Measurements from ENCODE around the gene RCOR1. TPM values are rescaled to one million over a fixed set of nuclear protein-coding genes. Genes with fewer than 3 reads are reported as not detected.

RCOR1 gene
- polyA plus RNA-seq, 1 donor (not counting 4 experiments of a cell fraction or from before 2014, with no cell fraction given): 27.0 TPM

DNA sequence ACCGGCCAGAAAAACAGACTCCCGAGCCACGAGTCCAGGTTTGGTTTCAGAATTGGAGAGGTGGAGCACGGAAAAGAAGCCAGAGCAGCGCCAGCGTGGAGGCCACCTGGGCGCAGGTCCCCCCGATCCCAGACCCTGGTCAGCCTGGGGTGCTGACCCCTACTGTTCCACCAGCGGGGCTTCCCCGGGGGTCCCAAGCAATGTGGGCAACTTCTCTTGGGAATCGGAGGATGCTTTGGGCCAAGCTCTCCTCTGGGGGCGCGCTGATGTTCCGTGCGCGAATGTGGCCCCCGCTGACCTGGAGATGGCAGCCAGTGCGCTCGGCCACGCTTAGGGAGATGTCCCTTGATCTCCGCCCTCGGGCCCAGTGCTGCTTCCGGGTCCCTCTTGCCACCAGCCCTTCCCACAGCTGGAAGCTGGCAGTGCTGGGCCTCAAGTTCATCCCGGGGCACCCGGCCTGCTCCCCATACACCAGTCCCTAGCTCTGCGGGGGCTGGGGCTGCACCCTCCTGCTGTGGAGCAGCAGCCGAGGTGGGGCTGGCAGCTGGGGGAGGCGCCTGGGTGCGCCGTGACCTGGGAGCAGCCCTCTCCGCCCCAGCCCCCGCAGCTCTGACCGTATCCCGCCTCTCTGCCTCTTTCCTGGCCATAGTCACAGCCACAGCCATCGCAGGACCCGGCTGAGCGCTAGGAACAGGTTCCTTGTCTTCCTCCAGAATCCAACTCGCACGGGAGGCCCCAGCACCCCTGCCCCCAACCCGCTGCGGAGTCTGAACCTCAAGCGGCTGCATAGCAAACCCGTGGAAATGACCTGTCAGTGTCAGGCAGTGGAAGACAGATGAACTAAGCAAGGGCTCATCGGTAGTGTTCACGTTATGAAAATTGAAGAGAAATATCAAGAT lies 91.2 kb downstream of the RCOR1 start:
- H3K9me1 ChIP-seq (ENCODE audit: control insufficient read depth, extremely low read depth, insufficient read depth, low read length): no peaks in the 10 kb centered on the region
- no peak overlapping the region for H3K9ac ChIP-seq (ENCODE audit: control insufficient read depth, extremely low read depth, insufficient read depth, low read length)
- H3K27ac ChIP-seq (ENCODE audit: control insufficient read depth, insufficient read depth, low read length): no peak overlapping the region
- H2AFZ ChIP-seq (ENCODE audit: control insufficient read depth, low read length): no peak overlapping the region
- H3K36me3 ChIP-seq (ENCODE audit: control insufficient read depth in 2 of 2, extremely low read depth in 1 of 2, insufficient read depth in 2 of 2, low read length in 2 of 2): peaks cover 5% of the 10 kb centered on the region in 2 experiments
- FAIRE-seq (no peak), DNase-seq (ENCODE audit: low read depth, low spot score) (no peak)
- no peak for TF ChIP-seq EZH2 (IDR thresholded peaks at IDR 0.05; ENCODE audit: low read length)
- TF ChIP-seq, protein P1, sequence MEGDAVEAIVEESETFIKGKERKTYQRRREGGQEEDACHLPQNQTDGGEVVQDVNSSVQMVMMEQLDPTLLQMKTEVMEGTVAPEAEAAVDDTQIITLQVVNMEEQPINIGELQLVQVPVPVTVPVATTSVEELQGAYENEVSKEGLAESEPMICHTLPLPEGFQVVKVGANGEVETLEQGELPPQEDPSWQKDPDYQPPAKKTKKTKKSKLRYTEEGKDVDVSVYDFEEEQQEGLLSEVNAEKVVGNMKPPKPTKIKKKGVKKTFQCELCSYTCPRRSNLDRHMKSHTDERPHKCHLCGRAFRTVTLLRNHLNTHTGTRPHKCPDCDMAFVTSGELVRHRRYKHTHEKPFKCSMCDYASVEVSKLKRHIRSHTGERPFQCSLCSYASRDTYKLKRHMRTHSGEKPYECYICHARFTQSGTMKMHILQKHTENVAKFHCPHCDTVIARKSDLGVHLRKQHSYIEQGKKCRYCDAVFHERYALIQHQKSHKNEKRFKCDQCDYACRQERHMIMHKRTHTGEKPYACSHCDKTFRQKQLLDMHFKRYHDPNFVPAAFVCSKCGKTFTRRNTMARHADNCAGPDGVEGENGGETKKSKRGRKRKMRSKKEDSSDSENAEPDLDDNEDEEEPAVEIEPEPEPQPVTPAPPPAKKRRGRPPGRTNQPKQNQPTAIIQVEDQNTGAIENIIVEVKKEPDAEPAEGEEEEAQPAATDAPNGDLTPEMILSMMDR (optimal IDR thresholded peaks at IDR 0.05 in 1 of 3, IDR thresholded peaks at IDR 0.05 in 1 of 3, conservative IDR thresholded peaks at IDR 0.05 in 1 of 3; ENCODE audit: extremely low read depth in 1 of 3, insufficient read depth in 2 of 3, low read length in 3 of 3): no peak
- no peaks in the 10 kb centered on the region for H3K27me3 ChIP-seq (ENCODE audit: control insufficient read depth, extremely low read depth, insufficient read depth, low read length)
- H4K20me1 ChIP-seq (ENCODE audit: control insufficient read depth, extremely low read depth, insufficient read depth, low read length): peaks cover 4% of the 10 kb centered on the region
- H3K79me2 ChIP-seq (ENCODE audit: control insufficient read depth, insufficient read depth, low read length): peaks cover 65% of the 10 kb centered on the region
- no peak overlapping the region for H3K4me3 ChIP-seq (ENCODE audit: control insufficient read depth in 2 of 3, extremely low read depth in 1 of 3, insufficient read depth in 2 of 3, low read depth in 1 of 3, low read length in 3 of 3)
- H3K4me1 ChIP-seq (ENCODE audit: control insufficient read depth, extremely low read depth, insufficient read depth, low read length): no peaks in the 10 kb centered on the region
- H3K4me2 ChIP-seq (ENCODE audit: control insufficient read depth, extremely low read depth, insufficient read depth, low read depth, low read length): no peak overlapping the region
- no peaks in the 10 kb centered on the region for H3K9me3 ChIP-seq (ENCODE audit: control insufficient read depth, low read depth, low read length)
- dilution Hi-C loops (cut with MboI; ENCODE audit: extremely low pct_ligation_motif_present, low sequenced_read_pairs): no loop called here

DNA sequence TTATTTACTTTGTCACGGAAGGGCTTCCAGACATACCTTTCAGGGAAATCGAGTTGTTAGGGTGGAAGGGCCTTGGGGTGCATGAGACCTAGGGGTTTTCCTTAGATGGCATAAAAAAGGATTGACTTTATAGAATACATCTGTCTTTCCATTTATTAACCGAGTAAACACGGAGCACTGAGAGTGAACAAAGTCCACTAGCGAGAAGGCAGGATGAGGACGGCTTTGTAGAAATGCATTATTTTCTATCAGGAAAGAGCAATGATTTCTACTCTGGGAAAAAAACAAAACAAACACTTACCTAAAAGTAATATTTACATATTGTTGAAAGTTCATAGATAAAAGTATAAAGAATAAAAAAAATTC lies 91.8 kb downstream of the RCOR1 start:
- H3K9ac ChIP-seq (ENCODE audit: control insufficient read depth, extremely low read depth, insufficient read depth, low read length): no peak overlapping the region
- H3K27ac ChIP-seq (ENCODE audit: control insufficient read depth, insufficient read depth, low read length): no peak overlapping the region
- peaks cover 5% of the 10 kb centered on the region in 2 experiments for H3K36me3 ChIP-seq (ENCODE audit: control insufficient read depth in 2 of 2, extremely low read depth in 1 of 2, insufficient read depth in 2 of 2, low read length in 2 of 2)
- DNase-seq (ENCODE audit: low read depth, low spot score) (no peak), FAIRE-seq (no peak)
- no peak overlapping the region for H3K4me3 ChIP-seq (ENCODE audit: control insufficient read depth in 2 of 3, extremely low read depth in 1 of 3, insufficient read depth in 2 of 3, low read depth in 1 of 3, low read length in 3 of 3)
- peaks cover 64% of the 10 kb centered on the region for H3K79me2 ChIP-seq (ENCODE audit: control insufficient read depth, insufficient read depth, low read length)
- H4K20me1 ChIP-seq (ENCODE audit: control insufficient read depth, extremely low read depth, insufficient read depth, low read length): peaks cover 5% of the 10 kb centered on the region
- no peak overlapping the region for H2AFZ ChIP-seq (ENCODE audit: control insufficient read depth, low read length)
- H3K9me1 ChIP-seq (ENCODE audit: control insufficient read depth, extremely low read depth, insufficient read depth, low read length): no peaks in the 10 kb centered on the region
- no peaks in the 10 kb centered on the region for H3K9me3 ChIP-seq (ENCODE audit: control insufficient read depth, low read depth, low read length)
- TF ChIP-seq EZH2 (IDR thresholded peaks at IDR 0.05; ENCODE audit: low read length): no peak
- TF ChIP-seq, protein P1 (optimal IDR thresholded peaks at IDR 0.05 in 1 of 3, IDR thresholded peaks at IDR 0.05 in 1 of 3, conservative IDR thresholded peaks at IDR 0.05 in 1 of 3; ENCODE audit: extremely low read depth in 1 of 3, insufficient read depth in 2 of 3, low read length in 3 of 3): no peak
- H3K4me2 ChIP-seq (ENCODE audit: control insufficient read depth, extremely low read depth, insufficient read depth, low read depth, low read length): no peak overlapping the region
- H3K4me1 ChIP-seq (ENCODE audit: control insufficient read depth, extremely low read depth, insufficient read depth, low read length): no peaks in the 10 kb centered on the region
- dilution Hi-C loops (cut with MboI; ENCODE audit: extremely low pct_ligation_motif_present, low sequenced_read_pairs): no loop called here
- H3K27me3 ChIP-seq (ENCODE audit: control insufficient read depth, extremely low read depth, insufficient read depth, low read length): no peaks in the 10 kb centered on the region

All from keratinocyte (primary cell).